Measurements from ENCODE around the gene DCAF6. TPM values are rescaled to one million over a fixed set of nuclear protein-coding genes. Genes with fewer than 3 reads are reported as not detected.

The DCAF6 gene
- total RNA-seq, 1 experiment from 2014 or later: 31.9 TPM

- POLR2A ChIA-PET (ENCODE audit: low non-redundant PET): no interaction called here
- BruUV-seq (replicated peaks): no TSS peak
Observed at GRCh38 chr1:167947733-167948132, 11.2 kb downstream of the DCAF6 start.

GRCh38 chr1:167949785-167950184, 13.3 kb downstream of the DCAF6 start:
- Histone ChIP-seq H3K9me3 (ENCODE audit: low read depth, low read length, poor library complexity, severe bottlenecking) (no peaks in the 10 kb centered on the region), H3K27me3 (replicated peaks; ENCODE audit: insufficient read depth, low read depth, low read length, poor library complexity) (no peaks in the 10 kb centered on the region), H3K4me1 (ENCODE audit: insufficient read depth, low read length, poor library complexity, severe bottlenecking) (peaks cover 10% of the 10 kb centered on the region), H3K27ac (ENCODE audit: low read depth, low read length, poor library complexity, severe bottlenecking) (no peak overlapping the region), H3K36me3 (ENCODE audit: insufficient read depth, low read length, poor library complexity, severe bottlenecking) (peaks cover 2% of the 10 kb centered on the region), H3K4me3 (ENCODE audit: low read depth, low read length, poor library complexity, severe bottlenecking) (no peak overlapping the region)
- ChIA-PET POLR2A (ENCODE audit: low non-redundant PET) (no interaction called here), CTCF (no interaction called here)
- intact Hi-C loops (cut with micrococcal nuclease; ENCODE audit: unreplicated experiment): no loop called here
- TF ChIP-seq CTCF (conservative IDR thresholded peaks at IDR 0.05; ENCODE audit: low read depth, low read length) (no peak), EZH2 (IDR thresholded peaks at IDR 0.05; ENCODE audit: borderline replicate concordance, low read depth, low read length, poor library complexity, severe bottlenecking) (no peak)
- no TSS peak for BruUV-seq (replicated peaks)
- no peak for DNase-seq (ENCODE audit: low spot score)

More at GRCh38 chr1:167947733-167948132, 11.2 kb downstream of the DCAF6 start:
- peaks cover 10% of the 10 kb centered on the region for H3K4me1 ChIP-seq (ENCODE audit: insufficient read depth, low read length, poor library complexity, severe bottlenecking)
- H3K9me3 ChIP-seq (ENCODE audit: low read depth, low read length, poor library complexity, severe bottlenecking): no peaks in the 10 kb centered on the region
- no peaks in the 10 kb centered on the region for H3K36me3 ChIP-seq (ENCODE audit: insufficient read depth, low read length, poor library complexity, severe bottlenecking)
- CTCF ChIA-PET: no interaction called here
- intact Hi-C loops (cut with micrococcal nuclease; ENCODE audit: unreplicated experiment): no loop called here
- no peaks in the 10 kb centered on the region for H3K27me3 ChIP-seq (replicated peaks; ENCODE audit: insufficient read depth, low read depth, low read length, poor library complexity)
- DNase-seq (ENCODE audit: low spot score): no peak
- H3K27ac ChIP-seq (ENCODE audit: low read depth, low read length, poor library complexity, severe bottlenecking): no peak overlapping the region
- no peak overlapping the region for H3K4me3 ChIP-seq (ENCODE audit: low read depth, low read length, poor library complexity, severe bottlenecking)
- TF ChIP-seq EZH2 (IDR thresholded peaks at IDR 0.05; ENCODE audit: borderline replicate concordance, low read depth, low read length, poor library complexity, severe bottlenecking): no peak
- TF ChIP-seq CTCF (conservative IDR thresholded peaks at IDR 0.05; ENCODE audit: low read depth, low read length): no peak

GRCh38 chr1:167950569-167950968, 14.1 kb downstream of the DCAF6 start:
- Histone ChIP-seq H3K36me3 (ENCODE audit: insufficient read depth, low read length, poor library complexity, severe bottlenecking) (peaks cover 8% of the 10 kb centered on the region), H3K27ac (ENCODE audit: low read depth, low read length, poor library complexity, severe bottlenecking) (no peak overlapping the region), H3K9me3 (ENCODE audit: low read depth, low read length, poor library complexity, severe bottlenecking) (no peaks in the 10 kb centered on the region), H3K4me1 (ENCODE audit: insufficient read depth, low read length, poor library complexity, severe bottlenecking) (peaks cover 10% of the 10 kb centered on the region), H3K4me3 (ENCODE audit: low read depth, low read length, poor library complexity, severe bottlenecking) (no peak overlapping the region), H3K27me3 (replicated peaks; ENCODE audit: insufficient read depth, low read depth, low read length, poor library complexity) (no peaks in the 10 kb centered on the region)
- DNase-seq (ENCODE audit: low spot score): no peak
- TF ChIP-seq EZH2 (IDR thresholded peaks at IDR 0.05; ENCODE audit: borderline replicate concordance, low read depth, low read length, poor library complexity, severe bottlenecking): no peak
- CTCF ChIA-PET: no interaction called here
- intact Hi-C loops (cut with micrococcal nuclease; ENCODE audit: unreplicated experiment): no loop called here
- BruUV-seq (replicated peaks): no TSS peak
- POLR2A ChIA-PET (ENCODE audit: low non-redundant PET): no interaction called here

- no peak overlapping the region for H3K4me3 ChIP-seq (ENCODE audit: low read depth, low read length, poor library complexity, severe bottlenecking)
- no peaks in the 10 kb centered on the region for H3K4me1 ChIP-seq (ENCODE audit: insufficient read depth, low read length, poor library complexity, severe bottlenecking)
- no peaks in the 10 kb centered on the region for H3K9me3 ChIP-seq (ENCODE audit: low read depth, low read length, poor library complexity, severe bottlenecking)
- no peak for DNase-seq (ENCODE audit: low spot score)
- intact Hi-C loops (cut with micrococcal nuclease; ENCODE audit: unreplicated experiment): no loop called here
- no TSS peak for BruUV-seq (replicated peaks)
- POLR2A ChIA-PET (ENCODE audit: low non-redundant PET): no interaction called here
- H3K27ac ChIP-seq (ENCODE audit: low read depth, low read length, poor library complexity, severe bottlenecking): no peak overlapping the region
- TF ChIP-seq EZH2 (IDR thresholded peaks at IDR 0.05; ENCODE audit: borderline replicate concordance, low read depth, low read length, poor library complexity, severe bottlenecking): no peak
- peaks cover 11% of the 10 kb centered on the region for H3K36me3 ChIP-seq (ENCODE audit: insufficient read depth, low read length, poor library complexity, severe bottlenecking)
- H3K27me3 ChIP-seq (replicated peaks; ENCODE audit: insufficient read depth, low read depth, low read length, poor library complexity): no peaks in the 10 kb centered on the region
- CTCF ChIA-PET: no interaction called here
Observed at GRCh38 chr1:167955915-167956314, 19.4 kb downstream of the DCAF6 start.
